Activated naive CD4-positive, alpha-beta T cell treated with anti-CD3 and anti-CD28 coated beads, Interleukin-2, amount 10 ng/mL, durations not matched to agents 7 days and 5 days (primary cell): ENCODE measurements around the gene ZNF664.
"Not testable (repeated sequence)": the region's sequence is repeated elsewhere in the genome, so short reads cannot be mapped to it uniquely, and the experiment has no call there.

Source experiments
- CTCF ChIA-PET: fragments of 350-600 bp; sonication (Branson Sonifier 250); formaldehyde crosslinking; loops from one replicate; lab custom pipeline; 2021; ENCODE audit warnings: antibody characterized with exemption; lab: Charles Lee
- DNase-seq: peaks from one replicate; pipeline ENCODE4 v3.0.0-alpha.2; 2020
- H3K27ac Mint-ChIP-seq: one replicate; pipeline ENCODE4 v1.8.0; 2021; ENCODE audit warnings: mild to moderate bottlenecking, moderate library complexity, mixed read lengths
- H3K27me3 Mint-ChIP-seq: one replicate; pipeline ENCODE4 v1.8.0; 2021; ENCODE audit warnings: mild to moderate bottlenecking, mixed read lengths
- H3K36me3 Mint-ChIP-seq: one replicate; pipeline ENCODE4 v1.8.0; 2021; ENCODE audit warnings: mixed read lengths
- H3K4me1 Mint-ChIP-seq: one replicate; pipeline ENCODE4 v1.8.0; 2021; ENCODE audit warnings: mixed read lengths
- H3K4me3 Mint-ChIP-seq: one replicate; pipeline ENCODE4 v1.8.0; 2021; ENCODE audit warnings: mild to moderate bottlenecking, moderate library complexity, mixed read lengths
- H3K9me3 Mint-ChIP-seq: one replicate; pipeline ENCODE4 v1.8.0; 2021; ENCODE audit warnings: mixed read lengths

ZNF664 gene

DNA sequence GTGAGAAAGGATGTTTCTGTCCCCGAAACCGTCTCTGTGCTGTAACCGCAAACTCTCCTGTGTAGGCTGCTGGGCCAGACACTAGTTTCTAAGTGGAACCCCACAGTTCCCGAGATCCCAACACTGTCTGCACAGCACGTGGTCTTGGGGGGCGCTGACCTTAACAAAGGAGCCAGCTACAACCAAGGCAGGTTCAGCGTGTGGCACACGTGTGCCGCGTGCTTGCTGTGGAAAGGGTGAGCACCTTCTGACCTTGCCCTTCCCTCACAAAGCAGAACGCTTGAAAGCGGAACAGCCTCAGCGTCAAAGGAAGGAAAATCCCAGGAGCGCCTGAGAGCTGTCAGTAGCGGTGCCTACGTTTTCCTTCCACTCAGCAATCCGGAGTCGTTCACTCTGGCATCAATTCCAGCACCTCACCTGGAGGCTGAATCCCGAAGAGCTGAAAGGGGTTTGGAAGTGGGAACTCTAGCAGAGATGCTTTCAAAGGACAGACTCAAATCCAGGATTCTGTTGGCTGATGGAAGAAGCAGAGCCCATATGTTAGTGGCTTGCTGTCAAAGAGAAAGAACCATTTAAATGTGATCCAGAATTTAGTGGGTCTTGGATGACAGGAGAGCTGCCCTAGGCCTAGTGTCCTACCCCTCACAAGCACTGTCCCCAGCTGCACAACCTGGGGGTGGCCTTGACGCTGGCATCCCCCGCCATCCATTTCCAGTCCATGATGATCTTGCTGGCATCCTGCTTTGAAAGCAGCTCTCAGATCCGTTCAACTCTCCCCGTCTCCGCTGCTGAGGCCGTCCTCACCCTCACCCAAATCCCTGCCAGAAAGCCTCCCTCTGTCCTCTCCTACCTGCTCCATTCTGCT lies 27.5 kb upstream of the ZNF664 start:
- H3K36me3 Mint-ChIP-seq = peaks cover 14% of the 10 kb centered on the region
- peaks cover 3% of the 10 kb centered on the region for H3K4me1 Mint-ChIP-seq
- CTCF ChIA-PET = no interaction called here
- H3K27ac Mint-ChIP-seq = no peak overlapping the region
- peaks cover 3% of the 10 kb centered on the region for H3K9me3 Mint-ChIP-seq
- DNase-seq = no peak
- no peak overlapping the region for H3K4me3 Mint-ChIP-seq
- H3K27me3 Mint-ChIP-seq = no peaks in the 10 kb centered on the region

DNA sequence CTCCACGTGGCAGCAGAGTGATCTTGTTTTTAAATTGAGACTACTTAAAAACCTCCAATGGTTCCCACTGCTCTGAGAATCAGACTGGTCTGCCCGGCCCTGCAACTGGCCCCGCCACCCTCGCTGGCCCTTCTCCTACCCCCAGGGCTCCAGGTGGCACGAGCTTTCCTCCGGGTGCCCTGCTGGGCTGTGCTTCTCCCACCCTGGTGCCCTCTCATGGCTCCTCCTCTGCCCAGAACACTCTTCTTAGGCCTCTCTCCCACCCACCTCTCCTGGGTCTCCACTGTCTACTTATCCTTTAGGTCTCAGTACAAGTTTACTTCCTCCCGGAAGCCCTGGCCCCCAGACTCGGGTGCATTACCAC lies 26.9 kb upstream of the ZNF664 start:
- CTCF ChIA-PET = no interaction called here
- H3K27me3 Mint-ChIP-seq = no peaks in the 10 kb centered on the region

DNA sequence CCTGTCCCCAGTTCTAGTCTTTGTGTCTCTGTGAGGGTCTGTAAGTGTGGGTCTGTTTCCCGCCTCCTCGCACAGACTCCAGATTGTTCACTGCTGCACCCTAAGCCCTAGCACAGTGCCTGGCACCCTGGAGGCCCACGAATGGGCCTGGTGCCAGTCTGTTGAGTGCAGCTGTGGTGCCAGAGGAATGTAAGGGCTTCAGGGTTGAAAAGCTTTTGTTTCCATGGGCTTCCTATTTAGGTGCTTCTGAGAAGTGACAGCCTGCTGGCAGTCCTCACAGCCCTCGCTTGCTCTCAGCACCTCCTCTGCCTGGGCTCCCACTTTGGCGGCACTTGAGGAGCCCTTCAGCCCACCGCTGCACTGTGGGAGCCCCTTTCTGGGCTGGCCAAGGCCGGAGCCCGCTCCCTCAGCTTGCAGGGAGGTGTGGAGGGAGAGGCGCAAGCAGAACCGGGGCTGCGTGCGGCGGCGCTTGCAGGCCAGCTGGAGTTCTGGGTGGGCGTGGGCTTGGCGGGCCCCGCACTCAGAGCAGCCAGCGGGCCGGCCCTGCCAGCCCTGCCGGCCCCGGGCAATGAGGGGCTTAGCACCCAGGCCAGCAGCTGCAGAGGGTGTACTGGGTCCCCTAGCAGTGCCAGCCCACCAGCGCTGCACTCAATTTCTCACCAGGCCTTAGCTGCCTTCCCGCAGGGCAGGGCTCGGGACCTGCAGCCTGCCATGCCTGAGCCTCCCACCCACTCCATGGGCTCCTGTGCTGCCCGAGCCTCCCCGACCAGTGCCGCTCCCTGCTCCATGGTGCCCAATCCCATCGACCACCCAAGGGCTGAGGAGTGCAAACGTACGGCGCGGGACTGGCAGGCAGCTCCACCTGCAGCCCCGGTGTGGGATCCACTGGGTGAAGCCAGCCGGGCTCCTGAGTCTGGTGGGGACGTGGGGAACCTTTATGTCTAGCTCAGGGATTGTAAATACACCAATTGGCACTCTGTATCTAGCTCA lies 26.2 kb upstream of the ZNF664 start:
- not testable (repeated sequence) for H3K4me3 Mint-ChIP-seq, H3K36me3 Mint-ChIP-seq, H3K27me3 Mint-ChIP-seq, DNase-seq, H3K27ac Mint-ChIP-seq, H3K4me1 Mint-ChIP-seq, H3K9me3 Mint-ChIP-seq
- CTCF ChIA-PET = interaction anchor here (0.8 kb wide), 1 partner anchor 37 kb away, joined by 3 read pairs; no protein-coding TSS in a partner anchor

More for the DNA sequence above, 26.9 kb upstream of the ZNF664 start:
- no peak for DNase-seq
- H3K9me3 Mint-ChIP-seq = peaks cover 3% of the 10 kb centered on the region
- no peak overlapping the region for H3K27ac Mint-ChIP-seq
- H3K4me1 Mint-ChIP-seq = peaks cover 3% of the 10 kb centered on the region
- H3K4me3 Mint-ChIP-seq = no peak overlapping the region
- H3K36me3 Mint-ChIP-seq = peaks cover 14% of the 10 kb centered on the region

DNA sequence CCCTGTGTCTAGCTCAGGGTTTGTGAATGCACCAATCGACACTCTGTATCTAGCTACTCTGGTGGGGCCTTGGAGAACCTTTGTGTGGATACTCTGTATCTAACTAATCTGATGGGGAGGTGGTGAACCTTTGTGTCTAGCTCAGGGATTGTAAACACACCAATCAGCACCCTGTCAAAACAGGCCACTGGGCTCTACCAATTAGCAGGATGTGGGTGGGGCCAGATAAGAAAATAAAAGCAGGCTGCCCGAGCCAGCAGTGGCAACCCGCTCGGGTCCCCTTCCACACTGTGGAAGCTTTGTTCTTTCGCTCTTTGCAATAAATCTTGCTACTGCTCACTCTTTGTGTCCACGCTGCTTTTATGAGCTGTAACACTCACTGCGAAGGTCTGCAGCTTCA lies 25.5 kb upstream of the ZNF664 start:
- DNase-seq, H3K27ac Mint-ChIP-seq, H3K4me1 Mint-ChIP-seq, H3K4me3 Mint-ChIP-seq, H3K9me3 Mint-ChIP-seq, H3K27me3 Mint-ChIP-seq, H3K36me3 Mint-ChIP-seq, CTCF ChIA-PET: not testable (repeated sequence)

DNA sequence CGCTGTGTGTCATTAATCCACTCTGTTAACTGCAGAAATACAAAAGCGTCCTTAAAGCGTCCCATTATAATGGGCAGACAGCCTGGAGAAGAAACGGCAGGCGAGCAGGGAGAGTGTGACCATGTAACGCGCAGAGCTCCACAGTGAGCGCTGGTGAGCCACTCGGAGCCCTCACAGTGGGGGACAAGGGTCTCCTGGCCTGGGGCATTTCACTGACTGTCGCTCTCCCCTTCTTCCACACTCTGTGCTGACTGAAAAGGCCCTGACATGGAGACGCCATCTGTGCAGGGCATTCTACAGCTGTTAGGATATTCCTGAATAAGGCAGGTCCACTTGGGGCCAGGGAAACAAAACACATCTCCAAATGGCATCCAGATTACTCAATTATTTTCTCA lies 24.6 kb upstream of the ZNF664 start:
- CTCF ChIA-PET = no interaction called here
- DNase-seq = no peak
- H3K36me3 Mint-ChIP-seq = no peaks in the 10 kb centered on the region
- no peak overlapping the region for H3K27ac Mint-ChIP-seq
- no peaks in the 10 kb centered on the region for H3K27me3 Mint-ChIP-seq
- H3K4me3 Mint-ChIP-seq = no peak overlapping the region
- H3K4me1 Mint-ChIP-seq = peaks cover 3% of the 10 kb centered on the region
- no peaks in the 10 kb centered on the region for H3K9me3 Mint-ChIP-seq

DNA sequence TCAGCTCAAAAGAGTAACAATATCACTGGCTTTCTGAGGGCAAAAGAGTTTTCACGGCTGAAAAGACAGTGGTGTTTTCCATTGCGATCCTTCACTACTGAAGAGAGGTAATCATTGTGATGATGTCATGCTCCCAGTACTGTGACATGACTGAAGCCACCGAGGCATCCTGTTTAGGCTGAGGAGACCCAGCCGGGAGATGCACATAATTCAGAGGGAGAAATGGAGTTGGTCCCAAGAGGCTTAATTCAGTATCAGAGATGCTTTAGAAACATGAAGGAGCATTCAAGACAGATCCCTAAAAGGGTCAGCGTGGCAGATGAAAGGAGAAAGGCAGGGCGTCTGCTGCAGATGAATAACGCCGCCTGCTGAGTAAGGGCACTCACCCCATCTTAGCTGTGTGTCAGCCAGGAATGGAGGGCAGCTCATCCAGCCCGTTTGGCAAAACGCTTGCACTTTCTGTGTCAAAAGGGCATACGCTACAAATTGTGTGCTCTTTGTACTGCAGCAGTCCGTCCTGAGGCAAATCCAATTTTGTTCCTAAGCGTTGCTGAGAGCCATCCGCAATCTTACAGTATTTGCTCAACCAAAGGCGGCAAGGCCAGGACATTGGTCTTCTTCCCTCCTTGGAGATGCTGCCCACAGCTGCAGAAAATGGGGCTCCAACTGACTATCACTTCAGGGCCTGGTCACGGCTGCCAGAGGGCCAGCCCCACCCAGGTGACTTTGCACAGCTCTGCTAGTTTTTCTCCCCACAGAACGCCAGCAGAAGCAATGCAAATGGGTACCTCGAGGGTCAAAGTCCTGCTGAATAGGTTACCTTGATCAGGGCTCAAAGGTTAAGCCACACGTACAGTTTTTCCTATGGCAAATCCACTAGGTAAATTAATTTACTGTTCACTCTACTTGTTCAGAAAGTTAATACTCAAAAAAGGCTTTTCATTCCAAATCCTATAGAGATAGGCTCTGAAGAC lies 23.9 kb upstream of the ZNF664 start:
- no peaks in the 10 kb centered on the region for H3K36me3 Mint-ChIP-seq
- H3K9me3 Mint-ChIP-seq = no peaks in the 10 kb centered on the region
- CTCF ChIA-PET = no interaction called here
- no peaks in the 10 kb centered on the region for H3K27me3 Mint-ChIP-seq
- no peak overlapping the region for H3K27ac Mint-ChIP-seq
- H3K4me1 Mint-ChIP-seq = peaks cover 3% of the 10 kb centered on the region
- no peak overlapping the region for H3K4me3 Mint-ChIP-seq
- DNase-seq = no peak

DNA sequence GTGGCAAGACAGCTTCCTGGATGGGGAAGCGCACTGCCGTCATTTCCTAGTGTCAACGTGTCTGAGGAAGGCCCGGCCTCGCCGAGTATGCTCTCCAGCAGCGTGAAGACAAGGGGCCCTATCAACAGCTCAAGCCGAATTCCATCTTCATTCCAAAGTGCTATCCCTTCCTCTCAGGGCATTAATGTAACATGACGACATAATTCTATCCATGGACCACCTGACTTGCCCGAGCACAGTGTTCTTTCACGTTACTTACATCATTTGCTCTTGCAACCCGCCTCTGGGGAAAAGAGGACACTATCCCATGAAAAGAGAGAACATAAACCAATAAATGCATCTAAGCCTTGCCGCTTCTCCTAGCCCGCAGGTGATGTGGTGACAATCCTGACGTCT lies 23.2 kb upstream of the ZNF664 start:
- Mint-ChIP-seq H3K9me3 (no peaks in the 10 kb centered on the region), H3K4me1 (no peaks in the 10 kb centered on the region), H3K27ac (no peak overlapping the region), H3K36me3 (no peaks in the 10 kb centered on the region), H3K27me3 (no peaks in the 10 kb centered on the region), H3K4me3 (no peak overlapping the region)
- no peak for DNase-seq
- CTCF ChIA-PET = no interaction called here

DNA sequence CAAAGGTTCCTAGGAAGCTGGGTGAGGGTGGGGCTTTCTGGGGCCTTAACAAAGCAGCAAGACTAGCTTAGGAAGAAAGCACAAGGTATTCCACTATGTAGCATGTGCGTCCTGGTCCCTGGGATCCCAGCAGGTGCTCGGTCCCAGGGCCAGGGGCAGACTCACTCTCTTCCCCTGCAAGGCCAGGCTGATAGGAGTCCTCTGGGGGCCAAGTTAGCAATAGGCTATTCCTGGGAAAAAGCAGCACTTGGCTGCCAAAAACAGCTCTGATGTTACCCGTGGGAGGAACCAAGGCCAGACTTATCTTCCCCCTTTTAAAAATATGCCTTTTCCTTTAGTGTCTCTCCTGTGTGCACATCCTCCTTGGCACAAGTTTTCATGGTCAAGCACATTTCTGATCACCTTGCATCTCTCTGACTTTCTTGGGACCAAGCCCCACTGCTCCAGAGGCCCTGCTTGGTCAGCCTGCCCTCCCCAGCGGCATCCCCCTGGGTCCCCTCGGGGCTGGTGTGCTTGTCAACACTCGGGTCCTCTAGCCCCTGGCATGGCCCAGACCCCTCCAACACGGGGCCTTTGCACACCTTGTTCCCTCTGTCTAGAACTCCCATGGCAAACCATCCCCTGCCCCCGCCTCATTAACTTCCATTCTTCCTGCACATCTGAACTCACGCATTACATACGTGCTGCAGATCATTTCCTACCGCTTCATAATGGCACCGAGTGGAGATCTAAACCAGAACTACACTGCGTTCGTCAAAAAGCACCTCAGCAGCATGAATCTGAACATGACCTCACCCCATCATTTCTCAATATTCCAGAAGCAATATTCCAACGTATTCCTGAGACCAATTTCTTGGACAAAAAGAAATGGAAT lies 22.3 kb upstream of the ZNF664 start:
- Mint-ChIP-seq H3K27ac (no peak overlapping the region), H3K9me3 (no peaks in the 10 kb centered on the region), H3K4me3 (no peak overlapping the region), H3K36me3 (no peaks in the 10 kb centered on the region), H3K27me3 (no peaks in the 10 kb centered on the region), H3K4me1 (no peaks in the 10 kb centered on the region)
- CTCF ChIA-PET = no interaction called here
- DNase-seq = no peak

DNA sequence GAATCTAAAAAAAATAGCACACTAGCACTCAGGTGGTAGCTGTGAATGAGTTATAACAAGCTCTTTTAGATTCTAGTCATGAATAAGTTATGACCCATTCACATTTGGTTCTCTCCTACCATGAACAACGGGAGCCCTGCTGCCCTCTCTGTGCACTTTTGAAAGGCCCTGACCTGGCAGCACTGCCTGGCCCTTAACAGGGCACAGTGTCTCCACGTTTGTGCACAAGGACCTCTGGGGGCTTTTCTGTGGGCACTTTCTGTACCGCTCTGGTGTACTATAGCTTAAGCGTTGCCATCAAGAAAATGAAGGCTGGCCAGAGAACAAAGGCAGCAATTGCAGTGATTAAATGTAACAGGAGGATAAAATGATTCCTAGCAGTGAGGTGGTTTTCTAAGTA lies 21.5 kb upstream of the ZNF664 start:
- H3K36me3 Mint-ChIP-seq = no peaks in the 10 kb centered on the region
- CTCF ChIA-PET = no interaction called here
- H3K27me3 Mint-ChIP-seq = no peaks in the 10 kb centered on the region
- no peak for DNase-seq
- H3K9me3 Mint-ChIP-seq = no peaks in the 10 kb centered on the region
- no peak overlapping the region for H3K27ac Mint-ChIP-seq
- H3K4me1 Mint-ChIP-seq = no peaks in the 10 kb centered on the region
- no peak overlapping the region for H3K4me3 Mint-ChIP-seq

DNA sequence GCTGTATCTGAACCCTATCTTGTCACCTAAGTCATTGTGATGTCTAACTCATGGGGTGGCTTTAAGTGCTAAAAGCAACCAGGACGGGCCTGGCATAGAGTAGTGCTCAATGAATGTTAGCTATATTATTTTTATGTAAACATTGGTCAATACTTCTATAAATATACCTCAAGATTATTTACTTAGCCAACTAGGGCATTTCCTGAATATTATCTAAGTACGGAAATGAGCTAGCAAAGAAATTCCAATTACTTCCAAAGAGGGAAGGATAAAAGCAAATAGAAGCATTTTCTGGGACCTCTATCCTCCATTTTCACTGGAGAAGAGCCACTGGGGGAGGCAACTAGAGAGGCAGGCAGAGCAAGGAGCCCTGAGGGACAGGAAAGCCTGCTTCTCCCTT lies 21.0 kb upstream of the ZNF664 start:
- DNase-seq = no peak
- CTCF ChIA-PET = no interaction called here
- H3K36me3 Mint-ChIP-seq = no peaks in the 10 kb centered on the region
- H3K27ac Mint-ChIP-seq = no peak overlapping the region
- no peak overlapping the region for H3K4me3 Mint-ChIP-seq
- no peaks in the 10 kb centered on the region for H3K9me3 Mint-ChIP-seq
- H3K4me1 Mint-ChIP-seq = no peaks in the 10 kb centered on the region
- no peaks in the 10 kb centered on the region for H3K27me3 Mint-ChIP-seq

DNA sequence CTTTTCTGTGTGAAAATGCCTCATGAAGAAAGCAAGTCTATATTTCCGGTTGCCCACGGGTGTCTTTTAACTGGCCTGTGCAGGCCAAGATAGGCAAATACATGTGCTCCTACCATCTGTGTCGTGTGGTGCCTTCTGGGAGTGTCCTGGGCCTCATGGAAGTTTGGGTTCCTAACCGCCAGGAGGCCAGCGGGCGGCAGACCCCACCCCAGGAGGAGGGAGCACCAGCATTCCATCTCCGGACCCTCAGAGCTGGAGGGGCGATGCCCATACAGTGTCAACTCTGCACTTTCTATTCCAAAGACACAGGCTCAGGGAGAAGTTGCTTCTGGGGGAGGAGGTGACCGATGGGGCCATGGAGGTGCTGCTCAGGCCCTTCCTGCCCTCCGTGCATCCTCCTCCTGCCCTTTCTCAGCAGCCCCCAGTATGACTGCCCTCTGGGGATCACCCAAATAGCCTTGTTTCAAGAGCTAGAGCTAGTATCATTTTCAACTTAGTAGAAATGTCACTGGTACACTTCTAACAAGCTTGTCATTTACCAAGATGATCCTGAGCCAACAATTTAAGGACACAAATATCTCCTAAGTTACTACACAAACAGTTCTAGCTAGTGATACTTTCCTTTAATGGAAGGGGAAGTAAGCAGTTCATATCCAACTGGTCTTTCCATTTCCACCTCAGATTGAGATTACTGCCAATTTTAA lies 18.2 kb upstream of the ZNF664 start:
- Mint-ChIP-seq H3K9me3 (no peaks in the 10 kb centered on the region), H3K4me1 (no peaks in the 10 kb centered on the region), H3K27me3 (no peaks in the 10 kb centered on the region), H3K27ac (no peak overlapping the region), H3K36me3 (no peaks in the 10 kb centered on the region), H3K4me3 (no peak overlapping the region)
- CTCF ChIA-PET = no interaction called here
- no peak for DNase-seq

DNA sequence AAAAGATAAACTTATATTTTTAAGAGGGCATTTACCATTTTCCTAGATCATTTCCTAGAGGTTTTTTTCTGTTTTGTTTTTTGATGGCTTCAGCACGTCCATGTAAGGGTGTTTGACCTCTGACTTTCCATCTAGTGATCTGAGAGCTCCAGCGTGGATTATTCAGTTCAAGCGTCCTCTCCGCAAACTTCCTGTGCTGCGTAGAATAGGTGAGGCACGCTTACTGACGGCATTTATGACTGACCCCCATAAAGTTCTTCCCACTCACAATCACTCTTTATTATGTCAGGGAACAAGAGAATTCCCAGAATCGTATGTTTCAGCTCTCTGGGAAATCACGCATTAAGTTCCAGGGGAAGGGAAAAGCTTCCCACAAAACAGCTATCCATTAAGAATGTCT lies 16.8 kb upstream of the ZNF664 start:
- Mint-ChIP-seq H3K36me3 (no peaks in the 10 kb centered on the region), H3K9me3 (no peaks in the 10 kb centered on the region), H3K27ac (no peak overlapping the region), H3K4me3 (no peak overlapping the region), H3K4me1 (no peaks in the 10 kb centered on the region), H3K27me3 (no peaks in the 10 kb centered on the region)
- CTCF ChIA-PET = interaction anchor here (0.6 to 1.0 kb wide), 2 partner anchors 15 to 20 kb away, joined by 3 read pairs; no protein-coding TSS in a partner anchor
- DNase-seq = no peak
